ENCODE measurements around the gene DHX57. TPM values are rescaled to one million over a fixed set of nuclear protein-coding genes. Genes with fewer than 3 reads are reported as not detected.

DHX57 gene
- total RNA-seq, 1 experiment from 2014 or later, result 27.5 TPM

- no peak overlapping the region for H3K27ac ChIP-seq (ENCODE audit: insufficient read length, low read depth, low read length)
- H2AK5ac ChIP-seq (ENCODE audit: insufficient read length, low read length), result no peak overlapping the region
- no peaks in the 10 kb centered on the region for H3K27me3 Mint-ChIP-seq (ENCODE audit: low read depth)
- H3T11ph ChIP-seq (ENCODE audit: low read length), result no peak overlapping the region
- H3K14ac ChIP-seq (ENCODE audit: insufficient read depth, low read length), result no peak overlapping the region
- H4K91ac ChIP-seq (ENCODE audit: insufficient read length, low read depth, low read length), result no peak overlapping the region
- H3K9me3 Mint-ChIP-seq, result no peaks in the 10 kb centered on the region
- no peak overlapping the region for H2BK5ac ChIP-seq (ENCODE audit: insufficient read length, low read length)
- no peak overlapping the region for H3K4me2 ChIP-seq (ENCODE audit: insufficient read depth, insufficient read length, low read length)
- no peak overlapping the region for H3K56ac ChIP-seq (ENCODE audit: insufficient read length, low read depth, low read length)
- no peak overlapping the region for H3K18ac ChIP-seq (ENCODE audit: insufficient read length, low read depth, low read length)
- DNase-seq, result no peak
- no peaks in the 10 kb centered on the region for H4K20me1 ChIP-seq (ENCODE audit: control insufficient read depth, insufficient read depth, insufficient read length)
- no peak overlapping the region for H2AFZ ChIP-seq (ENCODE audit: low read length)
- H2BK20ac ChIP-seq (ENCODE audit: low read depth, low read length, poor library complexity, severe bottlenecking), result no peak overlapping the region
- TF ChIP-seq CTCF (conservative IDR thresholded peaks at IDR 0.05), result no peak
- no peak overlapping the region for H2BK120ac ChIP-seq (ENCODE audit: low read depth, low read length, poor library complexity, severe bottlenecking)
- H3K4me3 Mint-ChIP-seq, result no peak overlapping the region
- H3K36me3 Mint-ChIP-seq (ENCODE audit: insufficient read depth in 1 of 3, low read depth in 3 of 3), result peaks cover 2 to 20% (median 10%) of the 10 kb centered on the region in 3 experiments; a peak in 6 of 7 replicates
- no peak overlapping the region for H3K27ac Mint-ChIP-seq
- no peak overlapping the region for H2BK15ac ChIP-seq (ENCODE audit: low read depth, low read length)
- H4K5ac ChIP-seq (ENCODE audit: insufficient read length, low read depth, low read length), result no peak overlapping the region
- no peak overlapping the region for H3K23ac ChIP-seq (ENCODE audit: insufficient read length, low read depth, low read length)
- no peaks in the 10 kb centered on the region for H3K27me3 ChIP-seq (ENCODE audit: insufficient read depth, low read length)
- H3K79me2 ChIP-seq (ENCODE audit: insufficient read depth, low read length), result no peaks in the 10 kb centered on the region
- no peaks in the 10 kb centered on the region for H3K4me1 Mint-ChIP-seq
- H2BK12ac ChIP-seq (ENCODE audit: insufficient read length, low read depth, low read length), result no peak overlapping the region
- H4K8ac ChIP-seq (replicated peaks; ENCODE audit: insufficient read length, low read depth, low read length), result no peak overlapping the region
- no peaks in the 10 kb centered on the region for H3K4me1 ChIP-seq (ENCODE audit: insufficient read depth, low read length)
- no peaks in the 10 kb centered on the region for H3K79me1 ChIP-seq (ENCODE audit: insufficient read depth, low read depth, low read length, poor library complexity, severe bottlenecking)
- H3K9me3 ChIP-seq (ENCODE audit: control insufficient read depth, low read depth, low read length), result no peaks in the 10 kb centered on the region
- no peaks in the 10 kb centered on the region for H3K23me2 ChIP-seq (ENCODE audit: insufficient read length, low read depth, low read length, poor library complexity, severe bottlenecking)
- no peak overlapping the region for H3K9ac ChIP-seq (ENCODE audit: extremely low read depth, insufficient read length, low read length)
- no CpG with 5 or more reads among the region's 3 CpGs for WGBS (ENCODE audit: extremely low coverage, insufficient read length, low lambda C conversion rate)
- H3K4ac ChIP-seq (ENCODE audit: low read depth, low read length), result no peak overlapping the region
Measured at GRCh38 chr2:38797953-38798352, 77.8 kb downstream of the DHX57 start.

Data from H9 (cell line).